Suprapubic skin (tissue), 3 donors: Measurements from ENCODE around the gene CXCR5.

Source experiments
- EP300 ChIP-seq: sonication (generic); formaldehyde crosslinking; IDR thresholded peaks from one replicate; pipeline ENCODE4 v1.6.1; 2017; ENCODE audit warnings: antibody characterized with exemption
- POLR2A ChIP-seq, 2 donors: fragments of 450-650 bp; IDR thresholded peaks; one replicate each; pipeline ENCODE4 v1.6.1; 2017; ENCODE audit warnings: antibody characterized with exemption in 2 of 2, mild to moderate bottlenecking in 2 of 2, moderate library complexity in 2 of 2
- TF ChIP-seq, protein P1 (sequence below), 2 donors: fragments of 200-600 bp in 1 of 2; fragments of 450-650 bp in 1 of 2; sonication (generic) in 1 of 2; IDR thresholded peaks; one replicate each; pipeline ENCODE4 v1.5.1; 2016 to 2019; ENCODE audit warnings: antibody characterized with exemption in 2 of 2, mild to moderate bottlenecking in 1 of 2, moderate library complexity in 1 of 2

DNA sequence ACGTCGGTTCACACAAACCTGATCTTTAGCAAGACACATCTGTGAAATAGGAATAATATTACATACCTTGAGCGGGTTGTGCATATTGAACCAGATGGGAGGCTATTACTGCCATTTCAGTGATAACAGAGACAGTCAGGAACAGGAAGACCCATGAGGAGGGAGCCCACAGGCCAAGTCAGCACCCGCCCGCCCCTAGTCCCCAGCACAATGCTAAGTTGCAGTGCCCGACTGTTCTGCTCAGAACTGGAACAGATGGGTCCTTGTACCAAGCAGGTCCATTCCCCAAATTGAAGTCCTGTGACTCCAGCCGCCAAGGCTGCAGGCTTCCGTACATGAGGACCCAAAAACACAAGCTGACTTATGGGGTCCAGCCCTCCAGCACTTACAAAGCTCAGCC, 9.3 kb downstream of the CXCR5 start:
- TF ChIP-seq POLR2A (IDR thresholded peaks at IDR 0.05), result no peak
- TF ChIP-seq, protein P1, sequence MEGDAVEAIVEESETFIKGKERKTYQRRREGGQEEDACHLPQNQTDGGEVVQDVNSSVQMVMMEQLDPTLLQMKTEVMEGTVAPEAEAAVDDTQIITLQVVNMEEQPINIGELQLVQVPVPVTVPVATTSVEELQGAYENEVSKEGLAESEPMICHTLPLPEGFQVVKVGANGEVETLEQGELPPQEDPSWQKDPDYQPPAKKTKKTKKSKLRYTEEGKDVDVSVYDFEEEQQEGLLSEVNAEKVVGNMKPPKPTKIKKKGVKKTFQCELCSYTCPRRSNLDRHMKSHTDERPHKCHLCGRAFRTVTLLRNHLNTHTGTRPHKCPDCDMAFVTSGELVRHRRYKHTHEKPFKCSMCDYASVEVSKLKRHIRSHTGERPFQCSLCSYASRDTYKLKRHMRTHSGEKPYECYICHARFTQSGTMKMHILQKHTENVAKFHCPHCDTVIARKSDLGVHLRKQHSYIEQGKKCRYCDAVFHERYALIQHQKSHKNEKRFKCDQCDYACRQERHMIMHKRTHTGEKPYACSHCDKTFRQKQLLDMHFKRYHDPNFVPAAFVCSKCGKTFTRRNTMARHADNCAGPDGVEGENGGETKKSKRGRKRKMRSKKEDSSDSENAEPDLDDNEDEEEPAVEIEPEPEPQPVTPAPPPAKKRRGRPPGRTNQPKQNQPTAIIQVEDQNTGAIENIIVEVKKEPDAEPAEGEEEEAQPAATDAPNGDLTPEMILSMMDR (IDR thresholded peaks at IDR 0.05), result no peak
- TF ChIP-seq EP300, result no peak
